CD14-positive monocyte (primary cell): ENCODE results near the gene ADK. TPM values are rescaled to one million over a fixed set of nuclear protein-coding genes. Genes with fewer than 3 reads are reported as not detected.

Experiments used
- DNase-seq, 3 donors: peaks; one replicate each; pipeline ENCODE4 v3.0.0-alpha.2; 2011 to 2022
- H2AFZ ChIP-seq: 2 replicates; pipeline ENCODE4 v1.6.0; 2012; ENCODE audit warnings: mild to moderate bottlenecking, low read depth, low read length, inconsistent platforms; ENCODE audit not compliant: insufficient read depth, poor library complexity, severe bottlenecking
- H3K27ac ChIP-seq, 2 donors: 1 replicate in 1 of 2; 2 replicates in 1 of 2; pipeline ENCODE4 v1.5.1; 2012 to 2013; ENCODE audit warnings: low read length in 2 of 2, control low read depth in 1 of 2, inconsistent platforms in 1 of 2, low read depth in 1 of 2, mild to moderate bottlenecking in 1 of 2
- H3K27me3 ChIP-seq, 2 donors: one replicate each; pipeline versions ENCODE4 v1.6.0 to v1.6.1; 2011 to 2013; ENCODE audit warnings: low read length in 2 of 2; ENCODE audit not compliant: control insufficient read depth in 2 of 2, insufficient read depth in 2 of 2
- H3K36me3 ChIP-seq, 2 donors: replicated peaks in 1 of 2; 1 replicate in 1 of 2; 2 replicates in 1 of 2; pipeline versions ENCODE4 v1.5.1 to v1.6.1; 2012 to 2013; ENCODE audit warnings: low read length in 2 of 2, control low read depth in 1 of 2, inconsistent platforms in 1 of 2, mild to moderate bottlenecking in 1 of 2; ENCODE audit not compliant: insufficient read depth in 2 of 2, control insufficient read depth in 1 of 2
- H3K4me1 ChIP-seq, 2 donors: 1 replicate in 1 of 2; 2 replicates in 1 of 2; pipeline versions ENCODE4 v1.5.1 to v1.6.1; 2012 to 2013; ENCODE audit warnings: low read length in 2 of 2, control low read depth in 1 of 2, inconsistent platforms in 1 of 2, mild to moderate bottlenecking in 1 of 2, moderate library complexity in 1 of 2; ENCODE audit not compliant: insufficient read depth in 2 of 2, control insufficient read depth in 1 of 2
- H3K4me2 ChIP-seq: replicated peaks from 2 replicates; pipeline ENCODE3; 2012; ENCODE audit warnings: low read length, moderate library complexity, mild to moderate bottlenecking; ENCODE audit not compliant: poor library complexity, severe bottlenecking; ENCODE audit errors: extremely low read depth
- H3K4me3 ChIP-seq, 3 experiments: fragments of 200-600 bp in 1 of 3; sonication (generic) in 1 of 3; replicated peaks in 1 of 3; 1 replicate in 2 of 3; 2 replicates in 1 of 3; pipeline ENCODE4 v1.5.1; 2011 to 2013; ENCODE audit warnings: low read length in 3 of 3, mild to moderate bottlenecking in 3 of 3, control low read depth in 2 of 3, low read depth in 2 of 3, inconsistent platforms in 1 of 3, moderate library complexity in 1 of 3
- H3K79me2 ChIP-seq: 2 replicates; pipeline ENCODE4 v1.6.0; 2012; ENCODE audit warnings: mild to moderate bottlenecking, control low read depth, inconsistent platforms, low read length, moderate library complexity; ENCODE audit not compliant: insufficient read depth
- H3K9ac ChIP-seq: 2 replicates; pipeline ENCODE4 v1.6.0; 2017; ENCODE audit warnings: low read length, mild to moderate bottlenecking; ENCODE audit not compliant: insufficient read depth, poor library complexity, severe bottlenecking
- H3K9me3 ChIP-seq, 2 donors: replicated peaks in 1 of 2; 1 replicate in 1 of 2; 2 replicates in 1 of 2; pipeline versions ENCODE4 v1.5.1 to v1.6.1; 2012 to 2013; ENCODE audit warnings: low read length in 2 of 2, control low read depth in 1 of 2; ENCODE audit not compliant: control insufficient read depth in 1 of 2, insufficient read depth in 1 of 2
- H4K20me1 ChIP-seq: 2 replicates; pipeline ENCODE4 v1.6.0; 2012; ENCODE audit warnings: mild to moderate bottlenecking, low read length, control low read depth, moderate library complexity; ENCODE audit not compliant: insufficient read depth
- H3K27ac Mint-ChIP-seq, 7 donors: one replicate each; pipeline ENCODE4 v1.8.0; 2020; ENCODE audit warnings: mild to moderate bottlenecking in 7 of 7, mixed read lengths in 7 of 7, moderate library complexity in 6 of 7, inconsistent platforms in 2 of 7
- H3K27me3 Mint-ChIP-seq, 3 donors: one replicate each; pipeline ENCODE4 v1.8.0; 2021 to 2022; ENCODE audit warnings: low read depth in 3 of 3, mild to moderate bottlenecking in 3 of 3, mixed read lengths in 3 of 3, moderate library complexity in 3 of 3, inconsistent platforms in 1 of 3
- H3K36me3 Mint-ChIP-seq, 2 donors: one replicate each; pipeline ENCODE4 v1.8.0; 2020; ENCODE audit warnings: mixed read lengths in 2 of 2, inconsistent platforms in 1 of 2, mild to moderate bottlenecking in 1 of 2
- H3K4me1 Mint-ChIP-seq: one replicate; pipeline ENCODE4 v1.8.0; 2020; ENCODE audit warnings: mild to moderate bottlenecking, mixed read lengths
- H3K4me3 Mint-ChIP-seq, 2 donors: one replicate each; pipeline ENCODE4 v1.8.0; 2020; ENCODE audit warnings: mild to moderate bottlenecking in 2 of 2, mixed read lengths in 2 of 2, moderate library complexity in 1 of 2
- H3K9me3 Mint-ChIP-seq, 7 donors: one replicate each; pipeline ENCODE4 v1.8.0; 2020 to 2022; ENCODE audit warnings: mixed read lengths in 7 of 7, mild to moderate bottlenecking in 6 of 7, moderate library complexity in 6 of 7, inconsistent platforms in 2 of 7
- CTCF ChIP-seq: fragments of 200-600 bp; IDR thresholded peaks from one replicate; pipeline ENCODE4 v1.8.0; 2022; ENCODE audit warnings: antibody characterized with exemption, mild to moderate bottlenecking
- WGBS: methylation state at CpG from one replicate; pipeline ENCODE4 v1.1.5; 2013; ENCODE audit warnings: missing lambda C conversion rate; ENCODE audit not compliant: insufficient coverage; 5-methylcytosine and 5-hydroxymethylcytosine counted together
- intact Hi-C, 2 donors: fragments of 100-400 bp; cut with micrococcal nuclease; formaldehyde crosslinking; loops; one replicate each; pipeline versions ENCODE4 v1.15.0 to v1.15.1; 2023
- polyA plus RNA-seq, 3 donors: library from polyadenylated mRNA; depleted of rRNA in 1 of 3; unstranded in 2 of 3; stranded (reverse) in 1 of 3; fragments of 300-500 nt in 2 of 3; fragments of >200 nt in 1 of 3; fragmentation: Illumina TruSeq in 2 of 3; gene quantifications; 1 replicate in 2 of 3; 2 replicates in 1 of 3; pipeline ENCODE4 v1.2.3, GENCODE V29; 2012 to 2021

Gene ADK
- polyA plus RNA-seq, 3 donors: 6.4 to 38.2 (median 35.7) TPM

GRCh38 chr10:74691164-74691563, 540.1 kb downstream of the ADK start:
- H3K27ac Mint-ChIP-seq: no peak overlapping the region
- intact Hi-C loops: no loop called here
- no peaks in the 10 kb centered on the region for H3K4me1 Mint-ChIP-seq

GRCh38 chr10:74704629-74705357, 553.8 kb downstream of the ADK start:
- Histone ChIP-seq H3K4me1 (no peaks in the 10 kb centered on the region), H4K20me1 (no peaks in the 10 kb centered on the region), H3K4me3 (no peak overlapping the region), H2AFZ (no peak overlapping the region), H3K79me2 (no peaks in the 10 kb centered on the region), H3K4me2 (no peak overlapping the region), H3K36me3 (peaks cover 9 to 15% of the 10 kb centered on the region in 2 donors), H3K27ac (no peak overlapping the region), H3K9ac (no peak overlapping the region), H3K9me3 (no peaks in the 10 kb centered on the region), H3K27me3 (no peaks in the 10 kb centered on the region)
- Mint-ChIP-seq H3K4me3 (no peak overlapping the region), H3K27me3 (peaks cover 0 to 2% (median 0%) of the 10 kb centered on the region in 3 donors), H3K36me3 (peaks cover 15 to 16% of the 10 kb centered on the region in 2 donors), H3K27ac (no peak overlapping the region), H3K9me3 (peaks cover 0 to 5% (median 0%) of the 10 kb centered on the region in 7 donors), H3K4me1 (no peaks in the 10 kb centered on the region)
- intact Hi-C loops: no loop called here
- DNase-seq: no peak
- TF ChIP-seq CTCF: no peak
- WGBS: 89% methylated on average over 2 of the region's 3 CpGs

More at GRCh38 chr10:74691164-74691563, 540.1 kb downstream of the ADK start:
- no peak overlapping the region for H3K4me3 Mint-ChIP-seq
- Histone ChIP-seq H3K4me3 (no peak overlapping the region), H3K9ac (no peak overlapping the region), H3K36me3 (peaks cover 0 to 7% of the 10 kb centered on the region in 2 donors), H3K79me2 (no peaks in the 10 kb centered on the region), H3K27ac (no peak overlapping the region), H3K4me2 (no peak overlapping the region), H3K27me3 (no peaks in the 10 kb centered on the region), H2AFZ (no peak overlapping the region), H3K4me1 (no peaks in the 10 kb centered on the region), H4K20me1 (no peaks in the 10 kb centered on the region), H3K9me3 (no peaks in the 10 kb centered on the region)
- TF ChIP-seq CTCF: no peak
- H3K9me3 Mint-ChIP-seq: peaks cover 0 to 2% (median 0%) of the 10 kb centered on the region in 7 donors
- peaks cover 0 to 2% (median 0%) of the 10 kb centered on the region in 3 donors for H3K27me3 Mint-ChIP-seq
- DNase-seq: no peak
- peaks cover 12% of the 10 kb centered on the region in 2 donors for H3K36me3 Mint-ChIP-seq
